Measurements from ENCODE around the gene DDX10. TPM values are rescaled to one million over a fixed set of nuclear protein-coding genes. Genes with fewer than 3 reads are reported as not detected.

The DDX10 gene
- total and polyA plus RNA-seq, 12 donors, result 10.6 to 141 (median 22.6) TPM

DNA sequence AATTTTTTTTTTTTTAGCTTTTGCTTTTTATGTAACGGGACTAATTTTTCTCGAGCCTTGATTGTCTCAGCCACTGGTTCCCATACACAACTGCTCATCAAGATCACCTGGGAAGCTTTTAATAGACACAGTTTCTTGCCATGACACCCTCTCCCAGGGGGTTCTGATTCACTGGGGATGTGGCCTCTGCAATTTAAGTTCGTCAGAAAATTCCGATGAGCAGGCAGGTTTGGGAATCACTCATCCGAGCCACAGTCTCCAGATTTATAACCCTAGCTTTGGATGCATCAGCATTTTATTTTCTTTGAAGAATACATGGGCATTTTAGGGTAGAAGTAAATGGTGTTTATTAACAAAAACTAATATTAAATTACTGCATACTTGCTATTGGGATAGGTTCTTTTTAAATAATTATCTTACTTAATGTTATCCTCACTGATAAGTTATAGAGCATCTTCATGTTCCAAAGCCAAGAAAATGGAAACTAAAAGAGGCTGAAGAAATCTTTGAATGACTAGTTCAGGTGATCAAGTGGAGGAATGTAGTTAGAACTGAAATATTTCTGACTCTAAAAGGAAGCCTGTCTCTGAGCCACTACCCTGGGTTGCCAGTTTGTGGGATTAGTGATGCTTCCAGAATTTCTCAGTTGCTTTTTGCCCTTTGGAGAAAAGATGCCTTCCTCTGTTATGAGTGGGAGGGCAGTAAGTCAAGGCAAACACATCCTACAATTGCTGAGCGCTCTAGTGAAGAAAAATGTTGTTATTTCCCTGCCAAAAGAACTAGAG lies 319.0 kb downstream of the DDX10 start:
- no peak for TF ChIP-seq POLR2A (IDR thresholded peaks at IDR 0.05)
- TF ChIP-seq, protein P1, sequence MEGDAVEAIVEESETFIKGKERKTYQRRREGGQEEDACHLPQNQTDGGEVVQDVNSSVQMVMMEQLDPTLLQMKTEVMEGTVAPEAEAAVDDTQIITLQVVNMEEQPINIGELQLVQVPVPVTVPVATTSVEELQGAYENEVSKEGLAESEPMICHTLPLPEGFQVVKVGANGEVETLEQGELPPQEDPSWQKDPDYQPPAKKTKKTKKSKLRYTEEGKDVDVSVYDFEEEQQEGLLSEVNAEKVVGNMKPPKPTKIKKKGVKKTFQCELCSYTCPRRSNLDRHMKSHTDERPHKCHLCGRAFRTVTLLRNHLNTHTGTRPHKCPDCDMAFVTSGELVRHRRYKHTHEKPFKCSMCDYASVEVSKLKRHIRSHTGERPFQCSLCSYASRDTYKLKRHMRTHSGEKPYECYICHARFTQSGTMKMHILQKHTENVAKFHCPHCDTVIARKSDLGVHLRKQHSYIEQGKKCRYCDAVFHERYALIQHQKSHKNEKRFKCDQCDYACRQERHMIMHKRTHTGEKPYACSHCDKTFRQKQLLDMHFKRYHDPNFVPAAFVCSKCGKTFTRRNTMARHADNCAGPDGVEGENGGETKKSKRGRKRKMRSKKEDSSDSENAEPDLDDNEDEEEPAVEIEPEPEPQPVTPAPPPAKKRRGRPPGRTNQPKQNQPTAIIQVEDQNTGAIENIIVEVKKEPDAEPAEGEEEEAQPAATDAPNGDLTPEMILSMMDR (IDR thresholded peaks at IDR 0.05), result no peak
- intact Hi-C loops (cut with DNase I), result no loop called here
- Histone ChIP-seq H3K36me3 (replicated peaks in 1 of 2) (no peaks in the 10 kb centered on the region), H3K27me3 (no peaks in the 10 kb centered on the region), H3K27ac (no peak overlapping the region), H3K9me3 (replicated peaks in 1 of 3) (no peaks in the 10 kb centered on the region), H3K4me1 (replicated peaks in 1 of 2) (no peaks in the 10 kb centered on the region), H3K4me3 (no peak overlapping the region)
- no peak for DNase-seq
- WGBS, 4 donors, result 63 to 83% (median 75%) methylated on average over 6 of the region's 6 CpGs

DNA sequence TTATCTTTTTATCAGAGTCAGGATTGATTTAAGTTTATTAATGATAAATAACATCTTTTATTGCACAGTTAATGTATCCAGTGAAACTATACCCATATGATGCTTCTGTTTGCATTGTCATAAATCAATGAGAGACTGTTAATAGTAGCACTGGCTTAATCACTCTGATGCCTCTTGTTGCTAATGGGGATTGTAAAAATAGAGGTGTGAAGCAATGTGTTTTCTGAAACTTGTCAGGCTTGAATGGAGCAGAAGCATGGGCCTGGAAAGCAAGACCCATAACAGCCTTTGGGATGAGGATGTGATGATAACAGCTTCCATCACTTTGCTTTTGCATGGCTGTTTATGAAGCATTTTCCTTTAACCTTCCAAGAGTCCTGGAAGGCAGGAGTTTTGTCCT lies 319.7 kb downstream of the DDX10 start:
- no peak for DNase-seq
- Histone ChIP-seq H3K27ac (no peak overlapping the region), H3K9me3 (replicated peaks in 1 of 3) (no peaks in the 10 kb centered on the region), H3K36me3 (replicated peaks in 1 of 2) (no peaks in the 10 kb centered on the region), H3K4me3 (no peak overlapping the region), H3K4me1 (replicated peaks in 1 of 2) (no peaks in the 10 kb centered on the region), H3K27me3 (no peaks in the 10 kb centered on the region)
- TF ChIP-seq, protein P1 (IDR thresholded peaks at IDR 0.05), result no peak
- no peak for TF ChIP-seq POLR2A (IDR thresholded peaks at IDR 0.05)
- intact Hi-C loops (cut with DNase I), result no loop called here

DNA sequence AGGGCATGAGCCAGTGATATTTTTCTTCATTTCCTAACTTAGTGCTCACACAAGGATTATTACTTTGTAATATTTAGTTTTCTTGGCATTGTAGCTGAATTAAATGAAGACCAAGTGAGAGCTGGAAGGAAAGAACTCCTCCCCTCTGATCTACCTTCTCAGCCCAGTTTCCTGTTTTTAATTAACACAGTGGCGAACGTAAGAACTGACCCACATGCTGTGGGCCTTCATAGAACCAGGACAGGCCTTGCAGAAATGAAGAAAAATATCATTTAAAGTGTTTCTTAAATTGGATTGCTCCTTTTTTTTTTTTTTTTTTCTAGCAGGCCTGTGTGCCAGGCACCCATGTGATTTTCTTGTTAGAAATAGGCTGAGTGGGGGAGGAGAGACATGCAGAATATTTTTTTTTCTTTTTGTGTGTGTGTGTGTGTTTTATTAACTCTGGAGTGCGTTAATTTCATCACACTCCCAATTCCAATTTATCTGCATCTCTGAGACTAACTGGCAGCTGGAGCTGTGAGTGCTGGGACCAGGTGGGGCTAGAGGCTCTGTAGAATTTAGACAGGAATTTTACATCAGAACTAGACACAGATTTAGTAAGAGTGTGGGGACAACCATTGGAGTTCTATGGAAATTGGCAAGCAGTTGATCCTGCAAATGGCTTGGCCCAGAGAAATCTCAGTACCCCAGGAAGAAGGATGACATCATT lies 320.5 kb downstream of the DDX10 start:
- DNase-seq, result no peak
- TF ChIP-seq POLR2A (IDR thresholded peaks at IDR 0.05), result no peak
- TF ChIP-seq, protein P1 (IDR thresholded peaks at IDR 0.05), result no peak
- H3K27ac ChIP-seq, result no peak overlapping the region
- intact Hi-C loops (cut with DNase I), result no loop called here
- no peaks in the 10 kb centered on the region for H3K36me3 ChIP-seq (replicated peaks in 1 of 2)
- H3K9me3 ChIP-seq (replicated peaks in 1 of 3), result no peaks in the 10 kb centered on the region
- no peaks in the 10 kb centered on the region for H3K27me3 ChIP-seq
- 70 to 78% (median 71%) methylated on average over 3 of the region's 3 CpGs for WGBS, 4 donors
- no peak overlapping the region for H3K4me3 ChIP-seq
- no peaks in the 10 kb centered on the region for H3K4me1 ChIP-seq (replicated peaks in 1 of 2)

DNA sequence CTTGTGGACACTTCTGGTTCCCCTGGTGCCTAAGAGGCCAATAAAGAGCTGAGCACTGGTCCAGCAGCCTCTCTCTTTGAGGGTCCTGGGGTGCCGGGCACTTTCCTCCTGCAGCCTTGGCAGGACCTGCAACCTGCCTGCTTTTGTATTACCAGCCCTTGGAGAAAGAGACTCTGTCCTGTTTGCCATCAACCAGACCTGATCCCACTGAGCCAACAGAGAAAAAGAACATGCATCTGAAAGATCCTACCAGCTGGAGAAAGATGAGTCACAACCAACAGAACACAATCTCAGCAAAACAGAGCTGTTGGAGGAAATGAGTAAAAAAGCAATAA lies 321.0 kb downstream of the DDX10 start:
- no peaks in the 10 kb centered on the region for H3K9me3 ChIP-seq (replicated peaks in 1 of 3)
- TF ChIP-seq, protein P1 (IDR thresholded peaks at IDR 0.05), result no peak
- TF ChIP-seq POLR2A (IDR thresholded peaks at IDR 0.05), result no peak
- no peaks in the 10 kb centered on the region for H3K36me3 ChIP-seq (replicated peaks in 1 of 2)
- intact Hi-C loops (cut with DNase I), result no loop called here
- H3K4me3 ChIP-seq, result no peak overlapping the region
- no peak for DNase-seq
- no peaks in the 10 kb centered on the region for H3K4me1 ChIP-seq (replicated peaks in 1 of 2)
- H3K27ac ChIP-seq, result no peak overlapping the region
- 94 to 100% (median 98%) methylated on average over 1 of the region's 1 CpG for WGBS, 4 donors
- H3K27me3 ChIP-seq, result no peaks in the 10 kb centered on the region

Other genes starting within 250 kb of the DDX10 start
- gene C11orf65, start 197.5 kb upstream of the DDX10 start, total RNA-seq, result 1 to 10 TPM in 8 of 9 donors, not detected in 1; 1.4 to 7.1 (median 2.3) TPM
- gene C11orf65, start 197.5 kb upstream of the DDX10 start, polyA plus RNA-seq, result 1 to 10 TPM in 2 of 3 donors, under 1 TPM in 1; 0.84 to 2.6 (median 1.3) TPM
- 10 to 100 TPM; 16.2 to 29.9 (median 19.7) TPM for gene POGLUT3, start 166.7 kb upstream of the DDX10 start, total RNA-seq
- 10 to 100 TPM in 1 of 3 donors, 1 to 10 TPM in 2; 7.6 to 20.6 (median 8.8) TPM for gene POGLUT3, start 166.7 kb upstream of the DDX10 start, polyA plus RNA-seq
- gene EXPH5, start 71.3 kb upstream of the DDX10 start, total RNA-seq, result 1 to 10 TPM in 6 of 9 donors, under 1 TPM in 3; 0.14 to 7.4 (median 1.4) TPM
- gene EXPH5, start 71.3 kb upstream of the DDX10 start, polyA plus RNA-seq, result under 1 TPM; 0.16 to 0.40 (median 0.27) TPM

Data from adrenal gland (tissue), 12 donors.